ENCODE measurements around the gene TRPV3.
"Not testable (repeated sequence)": the region's sequence is repeated elsewhere in the genome, so short reads cannot be mapped to it uniquely, and the experiment has no call there.

- not testable (repeated sequence) for TF ChIP-seq YY1 (IDR thresholded peaks at IDR 0.05; ENCODE audit: insufficient read depth, insufficient read length); SUZ12 (IDR thresholded peaks at IDR 0.05; ENCODE audit: extremely low read depth, insufficient read depth, insufficient read length)
Measured at GRCh38 chr17:3578667-3579066, 21.1 kb upstream of the TRPV3 start.

All from NT2/D1 (cell line).